ENCODE measurements around the gene PAX7. TPM values are rescaled to one million over a fixed set of nuclear protein-coding genes. Genes with fewer than 3 reads are reported as not detected.

The PAX7 gene
- total RNA-seq, 4 donors from 2014 or later, result not detected

- TF ChIP-seq CTCF (IDR thresholded peaks at IDR 0.05) (no peak), POLR2A (IDR thresholded peaks at IDR 0.05) (no peak)
- Histone ChIP-seq H3K4me1 (no peaks in the 10 kb centered on the region), H3K4me3 (no peak overlapping the region), H3K9me3 (no peaks in the 10 kb centered on the region), H3K27ac (no peak overlapping the region), H3K27me3 (peaks cover 0 to 89% (median 0%) of the 10 kb centered on the region in 4 donors), H3K36me3 (no peaks in the 10 kb centered on the region)
- DNase-seq, result no peak
- WGBS, 2 donors, result 35 to 38% methylated on average over 10 of the region's 10 CpGs
- intact Hi-C loops (cut with DNase I), result no loop called here
These were observed 117.8 kb downstream of the PAX7 start for GRCh38 chr1:18748435-18748834.

GRCh38 chr1:18749569-18749968, 118.9 kb downstream of the PAX7 start:
- Histone ChIP-seq H3K27me3 (peaks cover 0 to 88% (median 0%) of the 10 kb centered on the region in 4 donors), H3K36me3 (no peaks in the 10 kb centered on the region), H3K4me1 (no peaks in the 10 kb centered on the region), H3K4me3 (no peak overlapping the region), H3K27ac (no peak overlapping the region), H3K9me3 (peaks cover 0 to 1% (median 0%) of the 10 kb centered on the region in 3 donors)
- no peak for DNase-seq
- intact Hi-C loops (cut with DNase I), result no loop called here
- no peak for TF ChIP-seq CTCF (IDR thresholded peaks at IDR 0.05)
- no peak for TF ChIP-seq POLR2A (IDR thresholded peaks at IDR 0.05)

- 81 to 85% methylated on average over 2 of the region's 2 CpGs for WGBS, 2 donors
- H3K36me3 ChIP-seq, result no peaks in the 10 kb centered on the region
- intact Hi-C loops (cut with DNase I), result no loop called here
- no peak for DNase-seq
- TF ChIP-seq CTCF (IDR thresholded peaks at IDR 0.05) (no peak), POLR2A (IDR thresholded peaks at IDR 0.05) (no peak)
- H3K4me1 ChIP-seq, result no peaks in the 10 kb centered on the region
- no peak overlapping the region for H3K27ac ChIP-seq
- peaks cover 0 to 5% (median 0%) of the 10 kb centered on the region in 3 donors for H3K9me3 ChIP-seq
- no peak overlapping the region for H3K4me3 ChIP-seq
- peaks cover 0 to 79% (median 0%) of the 10 kb centered on the region in 4 donors for H3K27me3 ChIP-seq
These were observed 120.0 kb downstream of the PAX7 start for GRCh38 chr1:18750600-18750999.

GRCh38 chr1:18751425-18751824, 120.8 kb downstream of the PAX7 start:
- WGBS, 2 donors, result 50 to 54% methylated on average over 2 to 4 of the region's 4 CpGs
- Histone ChIP-seq H3K36me3 (no peaks in the 10 kb centered on the region), H3K9me3 (peaks cover 0 to 5% (median 0%) of the 10 kb centered on the region in 3 donors), H3K27ac (no peak overlapping the region), H3K27me3 (peaks cover 0 to 74% (median 0%) of the 10 kb centered on the region in 4 donors), H3K4me1 (no peaks in the 10 kb centered on the region), H3K4me3 (no peak overlapping the region)
- no peak for DNase-seq
- intact Hi-C loops (cut with DNase I), result no loop called here
- TF ChIP-seq CTCF (IDR thresholded peaks at IDR 0.05) (no peak), POLR2A (IDR thresholded peaks at IDR 0.05) (no peak)

GRCh38 chr1:18752409-18752808, 121.8 kb downstream of the PAX7 start:
- Histone ChIP-seq H3K4me3 (no peak overlapping the region), H3K27ac (no peak overlapping the region), H3K36me3 (no peaks in the 10 kb centered on the region), H3K4me1 (no peaks in the 10 kb centered on the region), H3K9me3 (peaks cover 0 to 5% (median 4%) of the 10 kb centered on the region in 3 donors), H3K27me3 (peaks cover 0 to 68% (median 0%) of the 10 kb centered on the region in 4 donors)
- TF ChIP-seq POLR2A (IDR thresholded peaks at IDR 0.05) (no peak), CTCF (IDR thresholded peaks at IDR 0.05) (no peak)
- intact Hi-C loops (cut with DNase I), result no loop called here
- no peak for DNase-seq
